SK-N-SH (cell line): ENCODE data around the gene LRCOL1. TPM values are rescaled to one million over a fixed set of nuclear protein-coding genes. Genes with fewer than 3 reads are reported as not detected.

Experiments used
- CTCF ChIA-PET: fragments of 300-600, 350-600 bp; formaldehyde crosslinking; extraction: SDS; loops from one replicate; lab custom pipeline; 2021; lab: Yijun Ruan, JAX
- POLR2A ChIA-PET: fragments of 350-600 bp; sonication (Branson Sonifier 250); formaldehyde crosslinking; extraction: SDS; loops from one replicate; lab custom pipeline; 2020; ENCODE audit warnings: antibody characterized with exemption, inconsistent platforms; lab: Yijun Ruan, JAX
- DNase-seq: peaks from one replicate; pipeline ENCODE4 v3.0.0; 2012
- H2AFZ ChIP-seq: fragments of 200-600 bp; sonication (generic); 2 replicates; pipeline ENCODE4 v1.8.1; 2016; ENCODE audit warnings: antibody characterized with exemption, mild to moderate bottlenecking, low read depth
- H3F3A ChIP-seq: fragments of 200-600 bp; sonication (generic); replicated peaks from 2 replicates; pipeline ENCODE3; 2016; ENCODE audit warnings: antibody characterized with exemption, mild to moderate bottlenecking; ENCODE audit not compliant: insufficient read depth
- H3K27ac ChIP-seq, 2 experiments: fragments of 200-500 bp in 1 of 2; fragments of 200-600 bp in 1 of 2; sonication (Bioruptor generic) in 1 of 2; sonication (generic), shearing (Covaris generic) in 1 of 2; 2 replicates each; pipeline versions ENCODE4 v1.5.1 to v1.6.1; 2014 to 2016; ENCODE audit warnings: low read depth in 2 of 2, inconsistent platforms in 1 of 2, low read length in 1 of 2, mild to moderate bottlenecking in 1 of 2, mixed read lengths in 1 of 2
- H3K27me3 ChIP-seq: fragments of 200-600 bp; sonication (generic), shearing (Covaris generic); 2 replicates; pipeline ENCODE4 v1.6.1; 2016; ENCODE audit warnings: mixed run types; ENCODE audit not compliant: insufficient read depth
- H3K36me3 ChIP-seq, 2 experiments: fragments of 200-500 bp in 1 of 2; fragments of 200-600 bp in 1 of 2; sonication (Bioruptor generic) in 1 of 2; sonication (generic) in 1 of 2; replicated peaks in 1 of 2; 2 replicates each; pipeline versions ENCODE3 to v1.5.1; 2014 to 2016; ENCODE audit warnings: low read length in 1 of 2, mild to moderate bottlenecking in 1 of 2; ENCODE audit not compliant: insufficient read depth in 2 of 2, control insufficient read depth in 1 of 2
- H3K4me1 ChIP-seq, 2 experiments: fragments of 200-500 bp in 1 of 2; fragments of 200-600 bp in 1 of 2; sonication (Bioruptor generic) in 1 of 2; sonication (generic), shearing (Covaris generic) in 1 of 2; 2 replicates each; pipeline versions ENCODE4 v1.5.1 to v1.6.1; 2014 to 2016; ENCODE audit warnings: low read depth in 1 of 2, low read length in 1 of 2, mixed run types in 1 of 2; ENCODE audit not compliant: insufficient read depth in 2 of 2, control insufficient read depth in 1 of 2
- H3K4me2 ChIP-seq: fragments of 200-600 bp; sonication (generic), shearing (Covaris generic); 2 replicates; pipeline ENCODE4 v1.6.1; 2017; ENCODE audit warnings: mixed run types
- H3K4me3 ChIP-seq, 2 experiments: fragments of 200-500 bp in 1 of 2; fragments of 200-600 bp in 1 of 2; sonication (Bioruptor generic) in 1 of 2; sonication (generic), shearing (Covaris generic) in 1 of 2; 2 replicates each; pipeline versions ENCODE4 v1.5.1 to v1.8.1; 2014 to 2016; ENCODE audit warnings: low read depth in 2 of 2, inconsistent platforms in 1 of 2, low read length in 1 of 2, mild to moderate bottlenecking in 1 of 2, mixed read lengths in 1 of 2, moderate library complexity in 1 of 2
- H3K79me2 ChIP-seq: fragments of 200-600 bp; sonication (generic); 2 replicates; pipeline ENCODE4 v1.8.1; 2017; ENCODE audit warnings: mild to moderate bottlenecking; ENCODE audit not compliant: insufficient read depth
- H3K9ac ChIP-seq: fragments of 200-600 bp; sonication (generic); 2 replicates; pipeline ENCODE4 v1.6.1; 2017; ENCODE audit warnings: mixed run types
- H3K9me2 ChIP-seq: fragments of 200-600 bp; sonication (generic); 2 replicates; pipeline ENCODE4 v1.6.1; 2017; ENCODE audit warnings: mixed run types
- H3K9me3 ChIP-seq: fragments of 200-600 bp; sonication (generic); 2 replicates; pipeline ENCODE4 v1.6.1; 2017; ENCODE audit warnings: mixed run types, mild to moderate bottlenecking, moderate library complexity
- H4K20me1 ChIP-seq: fragments of 200-600 bp; sonication (generic); 2 replicates; pipeline ENCODE4 v1.6.1; 2017; ENCODE audit warnings: mild to moderate bottlenecking, mixed run types; ENCODE audit not compliant: insufficient read depth
- ELF1 ChIP-seq: IDR thresholded peaks from 2 replicates; pipeline ENCODE4 v1.4.0; 2012
- EZH2phosphoT487 ChIP-seq: fragments of 200-600 bp; sonication (generic); IDR thresholded peaks from 2 replicates; pipeline ENCODE4 v1.6.1; 2017; ENCODE audit warnings: low read depth, mixed run types, mild to moderate bottlenecking, antibody characterized with exemption, moderate library complexity, borderline replicate concordance
- FOXJ3 ChIP-seq: sonication (generic); formaldehyde crosslinking; IDR thresholded peaks from 2 replicates; pipeline ENCODE4 v1.5.1; 2020; ENCODE audit warnings: mild to moderate bottlenecking, missing genetic modification reagents
- GATA2 ChIP-seq: sonication (generic); formaldehyde crosslinking; IDR thresholded peaks from 2 replicates; pipeline ENCODE4 v1.5.0; 2020; ENCODE audit warnings: mild to moderate bottlenecking, missing genetic modification reagents
- JUND ChIP-seq: IDR thresholded peaks from 2 replicates; pipeline ENCODE4 v1.4.0; 2012
- NFIC ChIP-seq: IDR thresholded peaks from 2 replicates; pipeline ENCODE4 v1.4.0; 2012; ENCODE audit warnings: borderline replicate concordance
- NRF1 ChIP-seq: IDR thresholded peaks from 2 replicates; pipeline ENCODE4 v1.6.1; 2012; ENCODE audit warnings: low read depth, mild to moderate bottlenecking, low read length
- POLR2AphosphoS5 ChIP-seq: IDR thresholded peaks from 2 replicates; pipeline ENCODE4 v1.6.1; 2012; ENCODE audit warnings: low read depth, low read length
- RAD21 ChIP-seq: IDR thresholded peaks from 2 replicates; pipeline ENCODE4 v1.6.1; 2012; ENCODE audit warnings: mild to moderate bottlenecking, low read length
- RFX5 ChIP-seq: IDR thresholded peaks from 2 replicates; pipeline ENCODE4 v1.6.1; 2012; ENCODE audit warnings: mild to moderate bottlenecking, improper control_type of control experiment, low read length
- SIN3A ChIP-seq: IDR thresholded peaks from 2 replicates; pipeline ENCODE4 v1.6.1; 2012; ENCODE audit warnings: low read depth, mild to moderate bottlenecking, low read length, moderate library complexity, borderline replicate concordance
- SMC3 ChIP-seq: IDR thresholded peaks from 2 replicates; pipeline ENCODE4 v1.6.1; 2012; ENCODE audit warnings: low read depth, low read length, improper control_type of control experiment
- TAF1 ChIP-seq: IDR thresholded peaks from 2 replicates; pipeline ENCODE4 v1.6.1; 2012; ENCODE audit warnings: low read depth, mild to moderate bottlenecking, low read length, moderate library complexity, borderline replicate concordance
- TEAD4 ChIP-seq: IDR thresholded peaks from 2 replicates; pipeline ENCODE4 v1.4.0; 2012; ENCODE audit warnings: mild to moderate bottlenecking, borderline replicate concordance; ENCODE audit not compliant: insufficient read depth
- YY1 ChIP-seq: IDR thresholded peaks from 2 replicates; pipeline ENCODE4 v1.4.0; 2012; ENCODE audit warnings: low read depth, mild to moderate bottlenecking
- WGBS: methylation state at CpG from one replicate; pipeline ENCODE4 v1.1.6; 2017; ENCODE audit warnings: low lambda C conversion rate; 5-methylcytosine and 5-hydroxymethylcytosine counted together
- polyA plus RNA-seq, 3 experiments: library from polyadenylated mRNA; depleted of rRNA; stranded (reverse); fragments of >200 nt; gene quantifications; 2 replicates each; pipeline ENCODE4 v1.2.3, GENCODE V29; 2012
- TF ChIP-seq, protein P1 (sequence below): IDR thresholded peaks from 2 replicates; pipeline ENCODE4 v1.4.0; 2012; ENCODE audit warnings: low read depth, borderline replicate concordance
- TF ChIP-seq, protein P2 (sequence below): fragments of 150-350 bp; IDR thresholded peaks from 2 replicates; pipeline ENCODE4 v1.6.1; 2017; ENCODE audit warnings: antibody characterized with exemption, low read length, low read depth, borderline replicate concordance

Gene LRCOL1
- polyA plus RNA-seq, 1 of the 3 experiments (the other 2 are of a cell fraction) = 1.1 TPM

GRCh38 chr12:132614029-132614428 is 3.6 kb upstream of the LRCOL1 start (continued):
- TF ChIP-seq NFIC (no peak), GATA2 (CRISPR knock-in tag) (no peak), RFX5 (no peak), TAF1 (no peak), NRF1 (no peak), EZH2phosphoT487 (no peak), SMC3 (no peak), TEAD4 (no peak)
- TF ChIP-seq, protein P1, sequence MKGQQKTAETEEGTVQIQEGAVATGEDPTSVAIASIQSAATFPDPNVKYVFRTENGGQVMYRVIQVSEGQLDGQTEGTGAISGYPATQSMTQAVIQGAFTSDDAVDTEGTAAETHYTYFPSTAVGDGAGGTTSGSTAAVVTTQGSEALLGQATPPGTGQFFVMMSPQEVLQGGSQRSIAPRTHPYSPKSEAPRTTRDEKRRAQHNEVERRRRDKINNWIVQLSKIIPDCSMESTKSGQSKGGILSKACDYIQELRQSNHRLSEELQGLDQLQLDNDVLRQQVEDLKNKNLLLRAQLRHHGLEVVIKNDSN = no peak

- TF ChIP-seq TEAD4 (no peak), RAD21 (no peak), YY1 (no peak), SIN3A (no peak), ELF1 (no peak), POLR2AphosphoS5 (no peak), FOXJ3 (no peak), JUND (no peak)
- TF ChIP-seq, protein P2, sequence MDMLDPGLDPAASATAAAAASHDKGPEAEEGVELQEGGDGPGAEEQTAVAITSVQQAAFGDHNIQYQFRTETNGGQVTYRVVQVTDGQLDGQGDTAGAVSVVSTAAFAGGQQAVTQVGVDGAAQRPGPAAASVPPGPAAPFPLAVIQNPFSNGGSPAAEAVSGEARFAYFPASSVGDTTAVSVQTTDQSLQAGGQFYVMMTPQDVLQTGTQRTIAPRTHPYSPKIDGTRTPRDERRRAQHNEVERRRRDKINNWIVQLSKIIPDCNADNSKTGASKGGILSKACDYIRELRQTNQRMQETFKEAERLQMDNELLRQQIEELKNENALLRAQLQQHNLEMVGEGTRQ = no peak
- ChIA-PET POLR2A (no interaction called here), CTCF (interaction anchor here (0.7 to 7.2 kb wide), 5 partner anchors 10 to 198 kb away, joined by 3 to 122 read pairs (median 5); no protein-coding TSS in a partner anchor)
- Histone ChIP-seq H3K9ac (no peak overlapping the region), H3K9me2 (no peaks in the 10 kb centered on the region), H2AFZ (no peak overlapping the region), H4K20me1 (no peaks in the 10 kb centered on the region), H3K36me3 (no peaks in the 10 kb centered on the region), H3K4me1 (peaks cover 0 to 11% of the 10 kb centered on the region in 2 experiments; a peak in 1 of 4 replicates), H3K79me2 (no peaks in the 10 kb centered on the region), H3K4me2 (no peak overlapping the region), H3K27ac (no peak overlapping the region), H3K27me3 (peaks cover 60% of the 10 kb centered on the region), H3K9me3 (no peaks in the 10 kb centered on the region), H3F3A (peaks cover 2% of the 10 kb centered on the region), H3K4me3 (no peak overlapping the region)
- 69% methylated on average over 9 of the region's 10 CpGs for WGBS
- no peak for DNase-seq
Measured at GRCh38 chr12:132611620-132612019, 1.2 kb upstream of the LRCOL1 start.
